HepG2 (cell line): ENCODE results near the gene ATRN. TPM values are rescaled to one million over a fixed set of nuclear protein-coding genes. Genes with fewer than 3 reads are reported as not detected.

Experiments used
- KAT8 ChIP-seq: IDR thresholded peaks from 2 replicates; pipeline ENCODE4 v1.6.1; 2016; ENCODE audit warnings: missing genetic modification reagents, missing compliant biosample characterization
- MBD4 ChIP-seq: IDR thresholded peaks from 2 replicates; pipeline ENCODE4 v1.6.1; 2012; ENCODE audit warnings: low read length, inconsistent platforms, borderline replicate concordance
- MIXL1 ChIP-seq: IDR thresholded peaks from 2 replicates; pipeline ENCODE4 v1.6.1; 2016
- PHF21A ChIP-seq: sonication (generic); formaldehyde crosslinking; IDR thresholded peaks from 2 replicates; pipeline ENCODE4 v1.5.0; 2020; ENCODE audit warnings: mild to moderate bottlenecking, missing genetic modification reagents
- POLR2G ChIP-seq: fragments of 200-400 bp; formaldehyde crosslinking; IDR thresholded peaks from 2 replicates; pipeline ENCODE4 v1.6.1; 2018; ENCODE audit warnings: mild to moderate bottlenecking, low read depth, low read length, moderate library complexity
- SPEN ChIP-seq: sonication (generic); formaldehyde crosslinking; IDR thresholded peaks from 2 replicates; pipeline ENCODE4 v1.5.1; 2020; ENCODE audit warnings: low read depth, mild to moderate bottlenecking, missing genetic modification reagents
- ZKSCAN1 ChIP-seq: fragments of 150-350 bp; IDR thresholded peaks from 2 replicates; pipeline ENCODE4 v1.6.1; 2014; ENCODE audit warnings: low read length
- ZNF253 ChIP-seq: sonication (generic); formaldehyde crosslinking; IDR thresholded peaks from 2 replicates; pipeline ENCODE4 v1.8.0; 2022; ENCODE audit warnings: mild to moderate bottlenecking, missing genetic modification reagents, borderline replicate concordance
- ZNF574 ChIP-seq: sonication (generic); formaldehyde crosslinking; IDR thresholded peaks from 2 replicates; pipeline ENCODE4 v1.4.0; 2020; ENCODE audit warnings: missing genetic modification reagents
- ZNF646 ChIP-seq: sonication (generic); formaldehyde crosslinking; IDR thresholded peaks from 2 replicates; pipeline ENCODE4 v1.9.0; 2021; ENCODE audit warnings: mild to moderate bottlenecking, missing genetic modification reagents
- ZNF780A ChIP-seq: sonication (generic); formaldehyde crosslinking; IDR thresholded peaks from 2 replicates; pipeline ENCODE4 v1.8.0; 2022; ENCODE audit warnings: mild to moderate bottlenecking, missing genetic modification reagents, moderate library complexity
- polyA plus RNA-seq, 8 experiments: library from polyadenylated mRNA; depleted of rRNA in 3 of 8; stranded (reverse) in 7 of 8; unstranded in 1 of 8; fragments of >200 nt; fragmentation: Illumina TruSeq in 4 of 8; extraction: Trizol in 4 of 8; gene quantifications; 2 replicates each; pipeline versions ENCODE4 v1.2.1 to v1.2.3, GENCODE V29; 2011 to 2016; ENCODE audit warnings: low read depth in 4 of 8, missing spikeins in 1 of 8, mixed read lengths in 1 of 8; ENCODE audit not compliant: insufficient read depth in 1 of 8
- total RNA-seq, 5 experiments: library from RNA; depleted of rRNA; stranded (reverse); fragments of >200 nt; fragmentation: Illumina TruSeq; extraction: Trizol; gene quantifications; 2 replicates each; pipeline ENCODE4 v1.2.3, GENCODE V29; 2016; ENCODE audit warnings: low read depth in 1 of 5
- TF ChIP-seq, protein P1 (sequence below), 2 experiments: sonication (generic) in 1 of 2; formaldehyde crosslinking in 1 of 2; IDR thresholded peaks; 2 replicates each; pipeline versions ENCODE4 v1.6.1 to v1.9.0; 2014 to 2022; ENCODE audit warnings: antibody characterized with exemption in 1 of 2, borderline replicate concordance in 1 of 2, inconsistent platforms in 1 of 2, low read depth in 1 of 2, missing genetic modification reagents in 1 of 2
- TF ChIP-seq, protein P2 (sequence below): sonication (generic); formaldehyde crosslinking; IDR thresholded peaks from 2 replicates; pipeline ENCODE4 v1.8.0; 2022; ENCODE audit warnings: missing genetic modification reagents, low read depth, mild to moderate bottlenecking, borderline replicate concordance

Gene ATRN
- total and polyA plus RNA-seq, 2 of the 13 experiments (the other 11 are each of a cell fraction or from before 2014, with no cell fraction given): 44.2 to 81.1 TPM

GRCh38 chr20:3658019-3658715 is 187.3 kb downstream of the ATRN start (continued):
- TF ChIP-seq, protein P1, sequence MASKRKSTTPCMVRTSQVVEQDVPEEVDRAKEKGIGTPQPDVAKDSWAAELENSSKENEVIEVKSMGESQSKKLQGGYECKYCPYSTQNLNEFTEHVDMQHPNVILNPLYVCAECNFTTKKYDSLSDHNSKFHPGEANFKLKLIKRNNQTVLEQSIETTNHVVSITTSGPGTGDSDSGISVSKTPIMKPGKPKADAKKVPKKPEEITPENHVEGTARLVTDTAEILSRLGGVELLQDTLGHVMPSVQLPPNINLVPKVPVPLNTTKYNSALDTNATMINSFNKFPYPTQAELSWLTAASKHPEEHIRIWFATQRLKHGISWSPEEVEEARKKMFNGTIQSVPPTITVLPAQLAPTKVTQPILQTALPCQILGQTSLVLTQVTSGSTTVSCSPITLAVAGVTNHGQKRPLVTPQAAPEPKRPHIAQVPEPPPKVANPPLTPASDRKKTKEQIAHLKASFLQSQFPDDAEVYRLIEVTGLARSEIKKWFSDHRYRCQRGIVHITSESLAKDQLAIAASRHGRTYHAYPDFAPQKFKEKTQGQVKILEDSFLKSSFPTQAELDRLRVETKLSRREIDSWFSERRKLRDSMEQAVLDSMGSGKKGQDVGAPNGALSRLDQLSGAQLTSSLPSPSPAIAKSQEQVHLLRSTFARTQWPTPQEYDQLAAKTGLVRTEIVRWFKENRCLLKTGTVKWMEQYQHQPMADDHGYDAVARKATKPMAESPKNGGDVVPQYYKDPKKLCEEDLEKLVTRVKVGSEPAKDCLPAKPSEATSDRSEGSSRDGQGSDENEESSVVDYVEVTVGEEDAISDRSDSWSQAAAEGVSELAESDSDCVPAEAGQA (IDR thresholded peaks at IDR 0.05; ENCODE audit: low read depth): no peak
- TF ChIP-seq, protein P1 (CRISPR knock-in tag; IDR thresholded peaks at IDR 0.05; ENCODE audit: borderline replicate concordance): no peak
- TF ChIP-seq ZNF780A (CRISPR knock-in tag) (no peak), ZNF253 (CRISPR knock-in tag) (peak; percentile 30; the same call in 1 of the 2 replicates), ZNF646 (no peak), KAT8 (CRISPR knock-in tag) (no peak), ZNF574 (CRISPR knock-in tag) (peak; percentile 15; the same call in 1 of the 2 replicates), ZKSCAN1 (no peak), POLR2G (no peak), MIXL1 (no peak), PHF21A (no peak), SPEN (CRISPR knock-in tag) (no peak), MBD4 (no peak)
- TF ChIP-seq, protein P2, sequence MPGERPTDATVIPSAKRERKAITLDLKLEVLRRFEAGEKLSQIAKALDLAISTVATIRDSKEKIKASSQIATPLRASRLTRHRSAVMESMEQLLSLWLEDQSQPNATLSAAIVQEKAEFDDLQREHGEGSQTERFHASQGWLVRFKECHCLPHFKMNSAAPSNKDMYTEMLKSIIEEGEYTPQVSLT (CRISPR knock-in tag): no peak
